HG02571 (cell line): ENCODE data around the gene TPRN.
A peak's percentile ranks its signal among the peaks of the same experiment; 100 is the strongest.

Experiments
- ATAC-seq: cut with Tn5 transposase; IDR thresholded peaks from one replicate; pipeline ENCODE4 v1.9.1; 2021; ENCODE audit warnings: mild to moderate bottlenecking, moderate library complexity; ENCODE audit not compliant: unreplicated experiment

Gene TPRN

DNA sequence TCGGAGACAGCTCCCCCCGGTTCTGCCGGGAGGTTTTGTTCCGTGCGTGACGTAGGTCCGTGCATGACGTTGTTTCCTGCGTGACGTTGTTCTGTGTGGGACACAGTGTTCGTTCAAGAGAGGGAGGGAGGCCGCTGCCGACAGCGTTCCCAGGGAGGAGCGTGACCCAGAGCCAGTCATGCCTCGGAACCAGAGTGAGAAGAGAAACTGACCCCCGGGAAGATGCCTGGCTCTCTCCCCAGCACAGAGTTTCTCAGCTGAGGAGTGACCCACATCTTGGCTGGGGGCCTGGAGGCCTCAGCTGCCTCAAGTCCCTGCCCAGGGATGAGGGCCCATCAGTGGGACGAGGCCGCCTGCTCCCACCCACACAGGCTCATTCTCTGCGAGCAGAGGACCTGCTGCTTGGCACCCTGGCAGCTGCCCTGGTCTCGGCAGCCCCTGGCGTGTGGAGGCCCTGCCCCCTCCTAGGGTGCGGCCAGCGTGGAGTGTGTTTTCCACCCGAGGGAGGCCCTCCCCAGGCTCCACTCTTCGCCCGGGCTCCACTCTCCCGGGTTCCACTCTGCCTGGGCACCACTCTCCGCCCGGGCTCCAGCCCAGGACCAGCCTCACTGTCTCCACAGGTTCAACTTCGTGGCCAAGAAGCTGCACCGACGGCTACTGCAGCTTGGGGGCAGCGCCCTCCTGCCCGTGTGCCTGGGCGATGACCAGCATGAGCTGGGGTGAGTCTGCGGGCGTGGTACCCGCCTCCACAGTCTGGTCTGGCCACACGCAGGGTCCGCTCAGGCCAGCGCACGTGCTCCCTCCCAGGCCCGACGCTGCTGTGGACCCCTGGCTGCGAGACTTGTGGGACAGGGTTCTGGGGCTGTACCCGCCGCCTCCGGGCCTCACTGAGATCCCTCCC is 12.9 kb upstream of the TPRN start:
- ATAC-seq = no peak

- no peak for ATAC-seq
Measured at GRCh38 chr9:137212520-137212919, 12.0 kb upstream of the TPRN start.

DNA sequence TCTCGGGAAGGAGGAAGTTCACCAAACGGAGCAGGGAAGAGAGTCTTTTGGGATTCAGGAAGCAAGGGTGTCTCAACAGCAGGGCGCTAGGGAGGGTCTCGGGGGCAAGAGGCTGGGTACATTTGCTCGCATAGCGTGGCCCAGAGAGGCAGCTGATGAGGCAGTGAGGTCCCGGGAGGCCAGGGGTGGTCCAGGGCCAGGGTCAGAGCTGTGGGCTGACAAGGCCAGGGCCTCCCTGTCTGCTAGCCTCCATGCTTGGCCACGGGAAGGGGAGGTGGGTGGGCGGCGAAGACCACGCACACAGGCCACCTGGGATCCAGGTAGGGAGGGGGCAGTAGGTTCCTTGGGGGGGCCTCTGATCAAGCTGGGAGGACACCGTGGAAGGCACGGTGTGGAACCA is 11.0 kb upstream of the TPRN start:
- ATAC-seq = no peak

GRCh38 chr9:137206602-137207001 is 6.1 kb upstream of the TPRN start:
- ATAC-seq = no peak

DNA sequence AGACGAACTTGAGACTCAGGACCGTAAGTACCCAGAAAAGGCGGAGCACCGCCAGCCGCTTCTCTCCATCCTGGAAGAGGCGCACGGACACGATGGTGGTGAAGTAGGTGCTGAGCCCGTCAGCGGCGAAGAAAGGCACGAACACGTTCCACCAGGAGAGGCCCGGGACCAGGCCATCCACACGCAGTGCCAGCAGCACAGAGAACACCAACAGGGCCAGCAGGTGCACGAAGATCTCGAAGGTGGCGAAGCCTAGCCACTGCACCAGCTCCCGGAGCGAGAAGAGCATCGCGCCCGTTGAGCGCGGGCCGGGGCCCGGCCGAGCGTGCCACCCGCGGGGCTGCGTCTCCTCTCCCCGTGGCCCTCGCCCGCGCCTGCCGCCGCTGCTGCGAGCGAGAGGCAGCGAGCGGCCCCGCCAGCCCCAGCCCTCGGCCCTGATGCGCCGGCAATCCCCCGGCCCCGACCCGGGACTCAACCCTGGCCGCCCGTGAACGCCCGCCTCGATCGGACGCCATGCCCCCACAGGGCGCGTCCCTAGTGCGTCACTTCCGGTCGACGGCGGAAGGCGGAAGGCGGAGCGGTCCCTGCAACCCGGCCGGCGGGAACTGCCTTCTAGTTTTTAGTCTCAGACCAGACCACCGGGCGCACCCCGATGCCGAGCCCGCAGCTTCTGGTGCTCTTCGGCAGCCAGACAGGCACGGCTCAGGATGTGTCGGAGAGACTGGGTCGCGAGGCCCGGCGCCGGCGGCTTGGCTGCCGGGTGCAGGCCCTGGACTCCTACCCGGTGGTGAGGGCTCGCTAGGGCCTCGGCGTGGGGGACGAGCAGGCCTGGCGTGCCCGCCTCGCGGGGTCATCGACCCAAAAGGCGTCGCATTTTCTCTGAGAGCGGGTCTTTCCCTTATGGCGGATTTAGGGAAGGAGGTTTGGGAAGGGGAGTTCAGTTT is 4.9 kb upstream of the TPRN start, which contains the start of the genes NDOR1 and TMEM203:
Gene NDOR1 (plus strand): TSS at position 575 of the 944 bp plus-strand sequence. CDS start 78 bp downstream, at position 653.
Gene TMEM203 (minus strand): TSS at position 523 of the 944 bp plus-strand sequence. CDS start 234 bp downstream, at position 289.
- peak; percentile 41 for ATAC-seq

GRCh38 chr9:137204731-137205125 is 4.2 kb upstream of the TPRN start:
- no peak for ATAC-seq

DNA sequence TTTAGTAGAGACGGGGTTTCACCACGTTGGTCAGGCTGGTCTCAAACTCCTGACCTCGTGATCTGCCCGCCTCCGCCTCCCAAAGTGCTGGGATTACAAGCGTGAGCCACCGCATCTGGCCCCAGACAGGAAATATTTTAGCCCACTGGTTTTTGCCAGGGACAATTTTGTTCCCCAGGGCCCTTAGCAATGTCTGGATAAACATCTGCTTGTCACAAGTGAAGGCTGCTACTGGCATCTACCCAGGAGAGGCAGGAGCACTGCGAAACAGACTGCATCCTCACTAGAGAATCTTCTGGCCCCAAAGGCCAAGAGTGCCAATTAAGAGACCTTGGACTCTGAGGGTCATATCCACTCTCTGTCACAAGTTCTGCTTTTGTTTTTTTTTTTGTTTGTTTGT is 2.4 kb upstream of the TPRN start:
- no peak for ATAC-seq

DNA sequence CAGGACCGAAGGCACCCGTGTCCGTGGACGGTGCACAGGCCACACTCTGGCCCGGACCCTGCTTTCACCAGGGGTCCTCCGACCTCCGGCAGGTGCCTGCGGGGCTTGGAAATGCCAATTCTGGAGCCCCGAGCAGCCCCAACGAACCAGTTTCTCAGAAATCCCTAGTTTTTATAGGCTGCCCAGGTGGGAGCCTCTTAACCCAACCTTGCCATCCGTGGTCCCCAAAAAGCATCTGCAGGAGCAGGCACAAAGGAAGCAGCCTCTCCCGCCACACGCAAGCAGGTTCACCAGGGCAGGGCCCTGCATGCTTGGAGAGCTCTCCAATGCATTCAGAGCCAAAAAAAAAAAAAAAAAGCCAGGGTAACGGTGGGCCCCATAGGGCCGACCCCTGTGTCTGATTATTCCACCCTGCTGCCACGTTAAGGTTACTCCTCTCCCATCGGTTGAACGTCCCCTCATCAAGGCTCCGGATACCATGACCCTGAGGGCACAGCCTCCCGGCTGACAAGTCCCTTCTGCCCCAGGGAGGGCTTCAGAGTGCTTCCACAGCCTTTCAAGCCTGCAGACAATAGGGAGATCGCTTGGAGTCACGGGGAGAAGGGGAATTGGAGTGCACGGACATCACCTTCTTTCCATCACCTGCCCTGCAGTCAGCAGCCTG is 796 bp upstream of the TPRN start:
- ATAC-seq = no peak

DNA sequence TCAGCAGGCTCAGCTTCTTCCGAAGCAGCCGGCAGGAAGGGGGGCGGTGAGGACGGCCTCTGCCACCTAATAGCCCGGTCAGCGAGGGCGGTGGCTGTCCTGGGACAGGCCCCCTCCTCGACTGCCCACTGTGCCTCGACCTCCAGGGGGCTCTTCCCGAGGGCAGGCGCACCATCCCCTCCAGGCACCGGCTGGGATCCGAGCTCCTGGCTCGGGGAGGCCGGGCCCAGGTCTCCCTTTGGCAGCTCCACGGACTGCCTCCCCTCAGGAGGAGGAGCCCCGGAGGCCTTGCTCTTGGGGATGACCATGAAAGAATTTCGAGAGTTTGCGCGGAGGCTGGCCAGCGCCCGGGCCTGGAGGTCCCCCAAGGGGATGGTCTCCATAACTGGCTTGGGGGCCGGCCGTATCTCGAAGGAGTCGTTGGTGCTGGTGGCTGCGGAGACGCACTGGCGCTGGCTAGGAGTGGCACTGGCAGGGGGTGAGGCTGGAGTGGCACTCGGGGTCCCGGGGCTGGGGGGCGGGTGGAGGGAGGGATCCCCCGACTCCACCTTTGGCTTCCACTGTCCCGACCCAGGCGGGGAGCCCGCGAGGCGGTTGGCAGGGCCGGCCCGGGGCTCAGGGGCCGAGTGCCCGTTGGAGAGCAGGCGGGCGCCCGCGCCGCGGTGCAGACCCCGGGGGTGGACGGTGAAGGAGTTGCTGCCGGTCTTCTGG is 975 bp downstream of the TPRN start:
- no peak for ATAC-seq

DNA sequence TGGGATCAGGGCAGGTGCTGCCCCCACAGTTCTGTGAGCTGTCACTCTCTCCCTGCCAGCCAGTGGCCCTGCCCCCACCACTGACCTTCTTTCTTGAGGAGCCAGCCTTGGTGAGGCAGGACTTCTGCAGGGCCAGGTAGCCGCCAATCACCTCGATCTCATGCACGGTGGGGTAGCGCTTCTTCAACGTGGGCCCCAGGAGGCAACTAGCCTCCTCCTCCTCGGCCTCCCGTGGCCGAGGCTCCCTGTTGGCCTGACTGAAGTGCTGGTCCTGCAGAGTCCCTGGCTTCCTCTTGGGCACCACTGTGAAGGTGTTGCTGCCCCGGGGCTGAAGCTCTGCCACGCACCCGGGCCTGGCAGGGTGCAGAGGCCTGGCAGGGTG is 1.6 kb downstream of the TPRN start:
- no peak for ATAC-seq

GRCh38 chr9:137198051-137198901 is 2.3 kb downstream of the TPRN start:
- no peak for ATAC-seq

DNA sequence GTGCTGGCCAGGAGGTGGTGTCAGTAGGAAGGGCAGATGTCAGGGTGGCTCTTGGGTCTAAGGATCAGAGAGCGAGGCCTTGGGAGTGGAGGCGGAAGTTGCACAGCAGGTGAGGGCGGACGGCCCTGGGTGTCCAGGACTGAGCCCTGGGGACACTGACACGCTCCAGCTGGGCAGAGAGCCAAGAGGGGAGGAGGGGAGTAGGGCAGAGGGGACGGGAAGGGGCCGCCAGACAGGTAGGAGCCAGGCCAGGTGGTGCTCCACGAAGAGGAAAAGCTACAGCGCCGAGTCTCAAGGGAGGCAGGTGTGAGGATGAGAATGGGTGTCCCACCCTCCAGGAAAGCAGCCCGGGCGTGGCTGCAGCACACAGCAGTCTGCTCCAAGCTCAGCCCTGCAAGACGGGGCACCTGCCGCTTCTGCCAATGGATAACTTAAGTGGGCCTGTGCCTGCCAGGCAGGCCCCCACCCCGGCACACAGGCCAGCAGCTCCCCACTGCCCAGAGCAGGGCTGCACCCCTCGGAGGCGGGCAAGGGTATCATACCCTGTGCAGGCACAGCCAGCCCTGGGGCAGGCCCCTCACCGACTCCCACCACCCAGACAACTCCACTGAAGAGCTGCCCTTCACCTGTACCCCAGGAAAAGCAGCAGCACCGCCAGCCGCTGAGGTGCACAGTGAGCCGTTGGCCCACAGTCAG is 4.9 kb downstream of the TPRN start:
- no peak for ATAC-seq

- no peak for ATAC-seq
Measured at GRCh38 chr9:137194909-137195308, 5.6 kb downstream of the TPRN start.

DNA sequence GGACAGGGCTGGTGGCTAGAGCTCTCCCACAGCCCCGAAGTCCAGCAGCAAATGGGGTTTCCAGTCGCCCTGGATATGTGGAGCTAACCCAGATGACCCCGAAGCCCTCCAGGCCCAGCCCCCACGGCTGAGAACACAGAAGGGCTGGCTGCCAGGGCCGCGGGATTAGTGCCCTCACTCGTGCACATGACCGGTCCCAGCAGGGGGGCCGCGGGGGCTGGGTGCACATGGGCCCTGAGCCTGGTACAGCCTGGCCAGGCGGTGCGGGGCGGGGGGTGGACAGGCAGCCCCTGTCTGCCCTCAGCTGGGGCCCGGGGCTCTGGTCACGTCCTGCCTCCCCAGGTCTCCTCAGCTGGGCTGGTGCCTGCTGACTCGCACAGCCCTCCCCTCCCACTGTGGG is 6.2 kb downstream of the TPRN start:
- ATAC-seq = no peak

DNA sequence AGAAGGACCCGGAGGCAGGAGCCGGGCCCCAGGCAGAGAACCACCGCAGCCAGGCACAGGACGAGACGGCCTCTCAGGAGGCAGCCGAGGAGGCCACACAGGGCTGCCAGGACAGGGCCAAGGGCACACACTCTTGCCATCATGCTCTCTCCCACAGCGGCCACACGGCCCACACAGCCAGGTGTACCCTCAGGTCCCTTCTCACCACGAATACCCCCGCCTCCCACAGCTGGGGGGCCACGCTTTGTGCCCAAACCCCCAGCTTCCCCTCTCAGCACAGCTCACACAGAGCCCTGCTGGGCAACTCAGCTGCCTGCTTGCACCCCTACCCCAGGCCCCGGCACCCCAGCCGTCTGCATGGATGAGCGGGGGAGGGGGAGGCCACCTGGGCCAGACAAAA is 6.8 kb downstream of the TPRN start:
- ATAC-seq = no peak

- no peak for ATAC-seq
Measured at GRCh38 chr9:137192859-137193258, 7.7 kb downstream of the TPRN start.

GRCh38 chr9:137192448-137192780 is 8.1 kb downstream of the TPRN start:
- ATAC-seq = no peak

GRCh38 chr9:137191691-137192447 is 8.7 kb downstream of the TPRN start:
- no peak for ATAC-seq
